NCI-H226 (cell line): ENCODE measurements around the gene DROSHA.
A peak's percentile ranks its signal among the peaks of the same experiment; 100 is the strongest.
"Not testable (repeated sequence)": the region's sequence is repeated elsewhere in the genome, so short reads cannot be mapped to it uniquely, and the experiment has no call there.

Experiments used
- DNase-seq: peaks from one replicate; pipeline ENCODE4 v3.0.0-alpha.2; 2015

The DROSHA gene

GRCh38 chr5:31412324-31412723 is 119.6 kb downstream of the DROSHA start:
- DNase-seq, result no peak

- no peak for DNase-seq
These were observed 121.8 kb downstream of the DROSHA start for GRCh38 chr5:31410089-31410488.

DNA sequence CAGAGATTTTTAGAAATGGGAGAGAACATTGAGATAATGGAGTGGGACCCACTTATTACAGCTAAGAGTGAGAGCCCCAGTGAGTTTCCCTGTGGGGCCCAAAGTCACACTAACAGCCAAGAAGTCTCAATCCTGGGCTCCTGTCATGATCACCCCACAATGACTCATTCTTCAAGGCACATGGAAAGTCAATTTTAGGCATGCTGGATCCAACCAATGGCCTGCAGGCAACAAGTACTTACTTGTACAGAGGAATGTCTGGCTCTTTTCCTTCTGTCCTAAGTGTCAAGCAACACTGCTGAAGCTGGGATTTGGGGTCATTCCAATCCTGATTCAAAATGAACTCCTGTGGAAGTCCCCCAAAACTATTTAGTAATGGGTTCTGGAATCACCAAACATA is 123.1 kb downstream of the DROSHA start:
- DNase-seq, result peak; percentile 52

GRCh38 chr5:31407921-31408693 is 123.8 kb downstream of the DROSHA start:
- no peak for DNase-seq

GRCh38 chr5:31404325-31404724 is 127.6 kb downstream of the DROSHA start:
- DNase-seq, result no peak

DNA sequence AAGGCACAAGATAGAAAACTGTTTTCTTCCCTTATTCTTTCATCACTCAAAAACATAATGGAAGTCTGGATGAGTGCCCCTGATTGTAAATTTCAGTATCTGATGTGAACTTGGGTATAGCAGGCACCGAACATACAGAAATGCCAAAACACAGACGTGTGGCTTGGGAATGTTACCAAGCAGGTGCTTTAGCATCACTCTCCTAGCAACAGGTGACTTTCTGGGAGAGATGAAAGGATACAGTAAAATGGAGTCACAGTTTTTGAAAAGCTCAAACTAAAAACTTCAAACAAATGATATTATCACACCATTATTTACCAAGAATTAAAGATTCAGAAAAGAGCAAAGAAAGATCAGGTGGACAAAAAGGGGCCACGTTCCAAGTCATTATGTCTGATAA is 130.2 kb downstream of the DROSHA start:
- no peak for DNase-seq

DNA sequence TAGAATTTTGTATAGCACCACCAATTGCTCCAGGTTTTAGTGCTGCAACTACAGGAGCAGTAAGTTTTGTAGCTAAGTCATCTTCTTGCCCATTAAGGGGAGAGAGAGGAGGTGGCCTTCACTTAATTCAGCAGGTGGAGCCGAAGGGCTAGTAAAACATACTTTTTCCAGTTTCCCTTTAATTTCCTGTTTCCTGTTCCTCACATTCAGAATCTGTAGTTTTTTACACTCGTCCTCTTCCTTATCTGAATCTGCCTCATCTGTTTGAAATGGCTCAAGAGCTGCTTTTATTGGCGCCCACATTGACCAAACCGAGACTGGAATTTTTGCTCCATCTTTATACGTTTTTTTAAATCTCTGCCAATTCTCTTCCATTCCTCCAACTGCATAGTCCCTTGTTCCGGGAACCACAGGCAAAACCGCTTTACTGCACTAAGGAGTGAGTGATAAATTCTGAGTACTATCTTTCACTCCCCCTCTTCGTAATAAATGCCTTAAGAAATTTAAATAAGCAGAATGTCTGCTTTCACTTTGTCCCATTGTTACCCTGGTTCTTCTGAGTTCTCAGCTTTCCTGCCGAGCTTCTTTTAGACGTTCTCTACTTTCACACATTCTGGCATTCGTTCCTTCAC is 133.9 kb downstream of the DROSHA start:
- no peak for DNase-seq

DNA sequence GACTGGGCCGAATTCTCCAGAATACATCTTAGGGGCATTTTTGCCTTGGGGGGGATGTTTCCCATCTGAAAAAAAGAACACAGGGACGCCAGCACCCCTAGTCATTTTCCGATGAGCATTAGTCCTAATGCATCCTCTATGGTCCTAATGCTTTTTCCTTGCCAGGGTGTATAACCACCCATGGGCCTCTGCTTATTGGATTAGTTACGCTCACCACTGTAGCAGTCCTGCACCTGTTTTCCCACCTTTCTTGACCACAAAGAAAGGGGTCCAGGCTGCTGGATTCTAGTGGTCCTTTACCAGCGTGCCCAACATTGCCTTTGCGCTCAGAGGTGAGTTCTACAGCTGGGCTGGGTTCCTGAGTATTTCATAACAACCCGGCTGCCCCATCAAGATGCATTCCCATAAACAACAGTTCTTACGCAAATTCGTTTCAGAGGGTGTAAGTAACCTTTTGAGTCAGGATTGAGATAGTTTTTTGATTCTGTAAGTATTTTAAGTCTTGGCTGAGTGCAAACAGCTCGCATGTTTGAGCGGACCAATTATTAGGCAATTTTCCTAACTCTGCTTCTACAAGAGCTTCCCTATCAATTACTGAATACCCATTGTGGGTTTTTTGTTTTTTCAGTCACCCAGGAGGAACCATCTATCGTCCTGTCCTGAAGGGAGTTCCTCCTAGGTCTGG is 135.1 kb downstream of the DROSHA start:
- DNase-seq, result no peak

DNA sequence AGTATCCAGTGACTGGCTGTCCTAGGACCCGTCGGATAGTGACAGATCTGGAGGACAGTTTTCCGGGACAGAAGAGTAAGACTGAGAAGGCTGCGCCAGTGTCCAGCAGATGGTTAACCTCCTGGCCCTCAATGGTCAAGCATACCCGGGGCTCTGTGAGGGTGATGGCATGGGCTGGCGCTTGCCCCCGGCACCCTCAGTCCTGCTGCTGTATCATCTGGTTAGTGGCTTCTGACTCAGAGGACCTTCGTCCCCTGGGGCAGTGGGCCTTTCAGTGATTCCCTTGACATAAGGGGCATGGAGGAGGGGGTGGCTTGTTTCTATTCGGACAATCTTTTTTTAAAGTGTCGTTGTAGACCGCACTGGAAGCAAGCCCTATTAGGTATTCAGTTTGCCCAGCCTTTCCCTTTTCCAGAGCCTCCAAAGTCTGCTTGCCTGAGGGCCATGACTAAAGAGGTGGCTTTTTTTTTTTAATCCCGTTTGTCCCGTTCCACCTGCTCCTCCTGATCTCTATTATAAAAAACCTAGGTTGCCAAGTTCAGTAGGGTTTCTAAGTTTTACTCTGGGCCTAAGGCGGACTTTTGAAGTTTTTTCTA is 136.3 kb downstream of the DROSHA start:
- DNase-seq, result not testable (repeated sequence)

- no peak for DNase-seq
These were observed 138.8 kb downstream of the DROSHA start for GRCh38 chr5:31393126-31393525.

DNA sequence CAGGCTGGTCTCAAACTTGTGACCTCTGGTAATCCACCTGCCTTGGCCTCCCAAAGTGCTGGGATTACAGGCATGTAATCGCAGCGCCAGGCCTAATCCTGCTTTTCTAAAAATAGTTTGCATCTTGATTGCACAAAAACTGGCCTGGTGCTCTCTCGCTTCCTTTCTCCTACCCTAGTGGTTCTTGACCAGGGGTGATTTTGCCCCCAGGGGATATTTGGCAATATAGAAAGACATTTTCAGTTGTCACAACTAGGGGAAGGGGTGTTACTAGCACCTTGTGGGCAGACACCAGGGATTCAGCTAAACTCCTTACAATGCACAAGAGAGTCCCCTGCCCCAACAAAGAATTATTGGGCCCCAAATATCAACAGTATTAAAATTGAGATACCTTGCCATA is 139.8 kb downstream of the DROSHA start:
- no peak for DNase-seq

DNA sequence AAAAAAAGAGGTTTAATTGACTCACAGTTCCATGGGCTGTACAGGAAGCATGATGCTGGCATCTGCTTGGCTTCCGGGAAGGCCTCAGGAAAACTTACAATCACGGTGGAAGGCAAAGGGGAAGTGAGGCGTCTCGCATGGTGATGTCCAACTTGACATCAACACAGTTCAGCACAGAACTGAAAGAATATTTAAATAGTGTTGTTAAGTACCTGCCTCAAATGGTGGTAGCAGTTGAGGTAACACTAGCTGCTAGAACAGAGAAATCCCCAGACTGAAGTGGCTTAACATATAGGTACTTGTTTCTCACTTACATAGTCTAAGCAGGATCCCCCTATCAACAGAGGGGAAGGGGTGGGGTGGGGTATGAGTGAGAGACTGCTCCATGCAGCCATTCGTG is 141.6 kb downstream of the DROSHA start:
- DNase-seq, result no peak

- no peak for DNase-seq
These were observed 145.9 kb downstream of the DROSHA start for GRCh38 chr5:31385774-31386537.

DNA sequence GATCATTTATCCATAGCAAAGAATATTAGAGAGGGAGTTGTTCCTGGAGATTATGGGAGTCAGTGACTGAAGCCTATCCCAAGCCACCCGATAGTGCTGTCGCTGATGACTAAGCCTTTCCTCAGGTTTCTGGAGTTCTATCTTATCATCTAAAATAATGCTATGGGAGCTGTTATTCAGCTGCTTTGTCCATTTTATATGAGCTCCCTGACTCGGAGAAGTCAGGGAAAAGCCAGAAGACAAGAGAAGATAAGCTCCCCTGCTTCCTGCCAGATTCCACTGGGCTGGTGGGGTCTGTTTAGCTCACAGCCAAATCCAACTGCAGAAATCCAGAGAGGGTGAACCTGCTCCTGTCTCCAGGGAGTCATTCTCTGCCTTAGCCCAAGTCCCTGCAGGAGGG is 148.2 kb downstream of the DROSHA start:
- peak; percentile 64 for DNase-seq

DNA sequence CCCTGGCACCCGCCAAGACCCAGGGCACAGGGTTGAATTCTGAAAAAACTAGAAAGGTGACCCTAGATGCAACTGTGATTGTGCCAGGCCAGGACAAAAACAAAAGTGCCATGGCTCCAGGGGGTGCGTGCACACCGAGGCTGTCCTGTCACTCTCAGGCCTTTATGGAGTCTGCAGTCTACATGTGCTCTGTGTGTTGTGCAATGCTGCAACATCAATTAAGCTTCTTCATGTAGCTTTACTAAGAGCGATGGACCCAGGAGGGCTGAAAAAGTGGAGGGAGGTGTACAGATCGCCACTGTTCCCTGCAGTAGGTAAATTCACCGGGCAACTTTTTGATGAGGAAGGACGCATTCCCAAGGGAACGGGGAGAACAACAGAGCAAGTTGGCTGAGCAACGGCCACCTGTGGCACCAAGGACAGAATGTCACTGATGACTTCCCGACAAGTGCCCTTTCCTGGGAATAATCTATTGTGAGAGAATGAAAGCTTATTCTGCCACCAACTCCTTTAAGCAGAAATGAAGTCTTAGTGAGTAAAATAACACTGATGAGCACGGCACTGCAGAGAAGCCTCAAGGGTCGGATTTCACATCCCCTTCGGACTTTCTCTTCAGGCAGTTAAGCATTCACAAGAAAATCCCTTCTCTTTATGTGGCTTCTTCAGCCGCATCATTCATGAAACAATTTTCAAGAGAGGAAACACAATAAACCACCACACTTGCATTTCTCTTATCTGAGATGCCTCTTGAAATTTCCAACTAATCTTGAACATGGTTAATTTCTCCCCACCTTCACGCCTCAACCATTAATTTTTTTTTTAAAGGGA is 149.6 kb downstream of the DROSHA start:
- DNase-seq, result no peak

DNA sequence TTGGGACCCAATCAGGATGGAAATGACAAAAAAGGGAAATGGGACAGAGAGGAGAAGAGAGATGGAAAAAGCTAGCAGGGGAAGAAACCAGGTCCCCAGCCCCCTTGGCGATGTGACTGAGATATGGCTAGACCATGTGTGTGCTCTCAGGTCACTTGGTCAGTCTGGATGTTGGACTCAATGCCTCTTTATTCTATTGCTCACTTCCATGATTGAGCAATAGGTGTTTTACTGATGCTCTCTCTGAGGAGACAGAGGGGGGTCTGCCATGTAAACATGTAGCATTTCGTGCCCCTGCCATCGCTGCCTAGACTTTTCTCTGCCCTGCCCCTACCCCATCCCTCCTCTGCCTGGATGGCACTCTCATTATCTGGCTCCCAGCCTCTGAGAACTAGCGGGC is 150.6 kb downstream of the DROSHA start:
- DNase-seq, result no peak

DNA sequence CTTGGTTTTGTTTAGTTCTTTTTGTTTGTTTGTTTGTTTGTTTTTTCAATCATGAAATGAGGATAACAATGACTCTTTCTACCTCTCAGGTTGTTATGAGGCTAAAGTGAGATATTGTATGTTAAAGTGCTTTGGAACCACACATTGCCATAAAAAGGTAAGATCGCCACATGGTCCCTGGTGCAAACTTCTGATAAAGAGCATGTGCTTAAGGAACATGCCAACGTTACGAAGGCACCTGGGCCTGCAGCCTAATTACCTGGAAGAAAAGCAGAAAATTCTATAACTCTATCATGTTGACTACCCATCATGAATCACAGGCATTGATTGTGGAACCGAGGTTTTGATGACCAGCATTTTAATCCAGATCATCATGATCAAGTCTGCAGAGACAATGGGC is 151.8 kb downstream of the DROSHA start:
- DNase-seq, result no peak

DNA sequence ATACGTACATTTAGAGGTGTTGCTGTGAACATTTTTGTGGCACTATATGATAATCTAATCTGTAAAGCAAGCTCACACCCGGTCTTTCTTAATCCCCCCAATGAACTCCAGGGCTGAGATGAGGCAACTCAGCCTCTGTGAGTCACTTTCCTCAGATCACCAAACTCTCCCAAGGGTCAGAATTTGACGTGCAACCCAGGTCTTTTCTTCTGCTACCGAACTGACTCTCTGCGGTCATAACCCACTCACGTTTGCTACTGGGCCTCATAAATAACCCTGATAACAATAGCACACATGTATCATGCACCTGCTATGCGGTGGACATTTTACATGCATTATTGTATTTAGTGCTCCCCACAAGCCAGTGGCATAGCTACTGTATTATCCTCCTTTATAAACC is 153.1 kb downstream of the DROSHA start:
- DNase-seq, result peak; percentile 87

DNA sequence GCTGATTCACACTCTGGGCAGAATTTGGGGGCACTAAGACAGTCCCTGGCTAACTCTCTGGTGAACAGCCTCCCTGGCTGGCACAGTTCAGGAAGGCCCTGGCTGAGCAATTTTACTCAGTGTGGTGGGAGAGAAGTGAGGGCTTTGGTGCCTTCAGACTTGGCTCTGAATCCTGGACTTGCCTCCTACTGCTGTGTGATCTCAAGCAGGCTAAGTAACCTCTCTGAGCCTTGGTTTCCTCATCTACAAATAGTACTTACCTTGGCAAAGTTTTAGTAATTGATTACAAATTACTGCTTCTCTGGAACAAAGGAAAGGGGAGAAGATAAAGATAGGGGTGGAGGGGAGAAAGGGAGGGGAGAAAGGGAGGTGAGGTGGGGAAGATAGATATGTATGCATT is 153.8 kb downstream of the DROSHA start:
- no peak for DNase-seq

DNA sequence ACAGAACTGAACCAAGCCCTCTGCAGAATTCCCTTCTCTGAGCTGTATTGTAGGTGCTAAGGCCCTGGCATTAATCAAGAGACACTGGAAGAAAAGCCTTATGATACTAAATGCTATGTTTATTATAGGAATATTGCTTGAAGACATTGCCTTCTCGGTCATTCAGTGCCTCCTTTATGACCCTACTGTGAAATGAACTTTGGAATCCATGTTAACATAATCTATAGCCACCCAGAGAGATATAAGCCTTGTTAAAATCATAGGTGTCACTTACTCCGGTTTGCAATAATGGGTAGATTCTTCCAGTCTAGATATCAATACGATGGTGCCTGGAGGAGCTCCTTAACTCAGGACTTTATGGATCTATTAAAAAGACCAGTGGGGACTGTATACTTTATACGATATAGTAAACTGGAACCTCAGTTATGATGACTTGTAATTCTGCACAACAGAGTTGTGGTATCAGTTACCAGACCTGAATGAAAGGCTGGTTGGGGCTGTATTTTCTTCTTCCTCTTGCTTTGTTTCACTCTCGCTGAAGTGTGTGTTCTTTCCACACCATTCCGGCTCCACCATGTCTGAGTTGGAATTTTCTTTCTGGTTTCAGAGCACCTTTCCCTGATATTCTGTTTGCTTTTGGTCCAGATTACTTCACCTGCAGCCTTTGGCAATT is 154.5 kb downstream of the DROSHA start:
- DNase-seq, result no peak

- DNase-seq, result no peak
These were observed 155.7 kb downstream of the DROSHA start for GRCh38 chr5:31375999-31376720.
